ENCODE data around the gene SLC34A3. TPM values are rescaled to one million over a fixed set of nuclear protein-coding genes. Genes with fewer than 3 reads are reported as not detected.

Gene SLC34A3
- total RNA-seq, 1 experiment from 2014 or later = 0.26 TPM

DNA sequence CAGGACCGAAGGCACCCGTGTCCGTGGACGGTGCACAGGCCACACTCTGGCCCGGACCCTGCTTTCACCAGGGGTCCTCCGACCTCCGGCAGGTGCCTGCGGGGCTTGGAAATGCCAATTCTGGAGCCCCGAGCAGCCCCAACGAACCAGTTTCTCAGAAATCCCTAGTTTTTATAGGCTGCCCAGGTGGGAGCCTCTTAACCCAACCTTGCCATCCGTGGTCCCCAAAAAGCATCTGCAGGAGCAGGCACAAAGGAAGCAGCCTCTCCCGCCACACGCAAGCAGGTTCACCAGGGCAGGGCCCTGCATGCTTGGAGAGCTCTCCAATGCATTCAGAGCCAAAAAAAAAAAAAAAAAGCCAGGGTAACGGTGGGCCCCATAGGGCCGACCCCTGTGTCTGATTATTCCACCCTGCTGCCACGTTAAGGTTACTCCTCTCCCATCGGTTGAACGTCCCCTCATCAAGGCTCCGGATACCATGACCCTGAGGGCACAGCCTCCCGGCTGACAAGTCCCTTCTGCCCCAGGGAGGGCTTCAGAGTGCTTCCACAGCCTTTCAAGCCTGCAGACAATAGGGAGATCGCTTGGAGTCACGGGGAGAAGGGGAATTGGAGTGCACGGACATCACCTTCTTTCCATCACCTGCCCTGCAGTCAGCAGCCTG, 29.4 kb upstream of the SLC34A3 start:
- H3K4me3 Mint-ChIP-seq (ENCODE audit: low read depth, unreplicated experiment) = peak overlapping the region; percentile 75
- no peak for DNase-seq
- no peaks in the 10 kb centered on the region for H3K9me3 Mint-ChIP-seq (ENCODE audit: low read depth, unreplicated experiment)
- intact Hi-C loops (cut with micrococcal nuclease; ENCODE audit: unreplicated experiment) = no loop called here
- no peaks in the 10 kb centered on the region for H3K27me3 Mint-ChIP-seq (ENCODE audit: unreplicated experiment)
- peak overlapping the region; percentile 33 for H3K27ac Mint-ChIP-seq (ENCODE audit: unreplicated experiment)
- BruUV-seq (replicated peaks) = no TSS peak
- CTCF ChIA-PET = interaction anchor here (0.6 to 1.0 kb wide), 2 partner anchors 21 to 104 kb away, joined by 3 to 4 read pairs; no protein-coding TSS in a partner anchor
- TF ChIP-seq, protein P1, sequence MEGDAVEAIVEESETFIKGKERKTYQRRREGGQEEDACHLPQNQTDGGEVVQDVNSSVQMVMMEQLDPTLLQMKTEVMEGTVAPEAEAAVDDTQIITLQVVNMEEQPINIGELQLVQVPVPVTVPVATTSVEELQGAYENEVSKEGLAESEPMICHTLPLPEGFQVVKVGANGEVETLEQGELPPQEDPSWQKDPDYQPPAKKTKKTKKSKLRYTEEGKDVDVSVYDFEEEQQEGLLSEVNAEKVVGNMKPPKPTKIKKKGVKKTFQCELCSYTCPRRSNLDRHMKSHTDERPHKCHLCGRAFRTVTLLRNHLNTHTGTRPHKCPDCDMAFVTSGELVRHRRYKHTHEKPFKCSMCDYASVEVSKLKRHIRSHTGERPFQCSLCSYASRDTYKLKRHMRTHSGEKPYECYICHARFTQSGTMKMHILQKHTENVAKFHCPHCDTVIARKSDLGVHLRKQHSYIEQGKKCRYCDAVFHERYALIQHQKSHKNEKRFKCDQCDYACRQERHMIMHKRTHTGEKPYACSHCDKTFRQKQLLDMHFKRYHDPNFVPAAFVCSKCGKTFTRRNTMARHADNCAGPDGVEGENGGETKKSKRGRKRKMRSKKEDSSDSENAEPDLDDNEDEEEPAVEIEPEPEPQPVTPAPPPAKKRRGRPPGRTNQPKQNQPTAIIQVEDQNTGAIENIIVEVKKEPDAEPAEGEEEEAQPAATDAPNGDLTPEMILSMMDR (IDR thresholded peaks at IDR 0.05; ENCODE audit: unreplicated experiment) = no peak
- peaks cover 60% of the 10 kb centered on the region for H3K36me3 Mint-ChIP-seq (ENCODE audit: insufficient read depth, unreplicated experiment)
- peaks cover 19% of the 10 kb centered on the region for H3K4me1 Mint-ChIP-seq (ENCODE audit: low read depth, unreplicated experiment)

DNA sequence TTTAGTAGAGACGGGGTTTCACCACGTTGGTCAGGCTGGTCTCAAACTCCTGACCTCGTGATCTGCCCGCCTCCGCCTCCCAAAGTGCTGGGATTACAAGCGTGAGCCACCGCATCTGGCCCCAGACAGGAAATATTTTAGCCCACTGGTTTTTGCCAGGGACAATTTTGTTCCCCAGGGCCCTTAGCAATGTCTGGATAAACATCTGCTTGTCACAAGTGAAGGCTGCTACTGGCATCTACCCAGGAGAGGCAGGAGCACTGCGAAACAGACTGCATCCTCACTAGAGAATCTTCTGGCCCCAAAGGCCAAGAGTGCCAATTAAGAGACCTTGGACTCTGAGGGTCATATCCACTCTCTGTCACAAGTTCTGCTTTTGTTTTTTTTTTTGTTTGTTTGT, 27.7 kb upstream of the SLC34A3 start:
- intact Hi-C loops (cut with micrococcal nuclease; ENCODE audit: unreplicated experiment) = no loop called here
- no peaks in the 10 kb centered on the region for H3K9me3 Mint-ChIP-seq (ENCODE audit: low read depth, unreplicated experiment)
- CTCF ChIA-PET = no interaction called here
- peaks cover 24% of the 10 kb centered on the region for H3K4me1 Mint-ChIP-seq (ENCODE audit: low read depth, unreplicated experiment)
- no TSS peak for BruUV-seq (replicated peaks)
- no peaks in the 10 kb centered on the region for H3K27me3 Mint-ChIP-seq (ENCODE audit: unreplicated experiment)
- no peak overlapping the region for H3K27ac Mint-ChIP-seq (ENCODE audit: unreplicated experiment)
- peaks cover 70% of the 10 kb centered on the region for H3K36me3 Mint-ChIP-seq (ENCODE audit: insufficient read depth, unreplicated experiment)
- TF ChIP-seq, protein P1 (IDR thresholded peaks at IDR 0.05; ENCODE audit: unreplicated experiment) = no peak
- no peak overlapping the region for H3K4me3 Mint-ChIP-seq (ENCODE audit: low read depth, unreplicated experiment)
- DNase-seq = no peak

DNA sequence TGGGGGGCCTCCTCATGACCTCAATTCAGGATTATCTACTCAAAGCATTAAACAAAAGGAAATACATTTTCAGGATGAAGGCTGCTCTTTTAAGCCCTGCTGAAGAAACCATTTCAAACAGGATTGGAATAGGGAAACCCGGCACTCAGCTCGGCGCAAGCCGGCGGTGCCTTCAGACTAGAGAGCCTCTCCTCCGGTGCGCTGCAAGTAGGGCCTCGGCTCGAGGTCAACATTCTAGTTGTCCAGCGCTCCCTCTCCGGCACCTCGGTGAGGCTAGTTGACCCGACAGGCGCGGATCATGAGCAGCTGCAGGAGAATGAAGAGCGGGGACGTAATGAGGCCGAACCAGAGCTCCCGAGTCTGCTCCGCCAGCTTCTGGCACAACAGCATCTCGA, 26.0 kb upstream of the SLC34A3 start:
- H3K4me1 Mint-ChIP-seq (ENCODE audit: low read depth, unreplicated experiment) = peaks cover 17% of the 10 kb centered on the region
- BruUV-seq (replicated peaks) = no TSS peak
- no peaks in the 10 kb centered on the region for H3K9me3 Mint-ChIP-seq (ENCODE audit: low read depth, unreplicated experiment)
- H3K27ac Mint-ChIP-seq (ENCODE audit: unreplicated experiment) = peak overlapping the region; percentile 84
- peaks cover 53% of the 10 kb centered on the region for H3K36me3 Mint-ChIP-seq (ENCODE audit: insufficient read depth, unreplicated experiment)
- H3K4me3 Mint-ChIP-seq (ENCODE audit: low read depth, unreplicated experiment) = peak overlapping the region; percentile 92
- intact Hi-C loops (cut with micrococcal nuclease; ENCODE audit: unreplicated experiment) = no loop called here
- CTCF ChIA-PET = interaction anchor here (1.1 to 1.5 kb wide), 3 partner anchors 16 to 32 kb away, joined by 3 to 4 read pairs (median 3); partner anchors contain the start of gene RNF224
- DNase-seq = no peak
- no peaks in the 10 kb centered on the region for H3K27me3 Mint-ChIP-seq (ENCODE audit: unreplicated experiment)
- TF ChIP-seq, protein P1 (IDR thresholded peaks at IDR 0.05; ENCODE audit: unreplicated experiment) = no peak

DNA sequence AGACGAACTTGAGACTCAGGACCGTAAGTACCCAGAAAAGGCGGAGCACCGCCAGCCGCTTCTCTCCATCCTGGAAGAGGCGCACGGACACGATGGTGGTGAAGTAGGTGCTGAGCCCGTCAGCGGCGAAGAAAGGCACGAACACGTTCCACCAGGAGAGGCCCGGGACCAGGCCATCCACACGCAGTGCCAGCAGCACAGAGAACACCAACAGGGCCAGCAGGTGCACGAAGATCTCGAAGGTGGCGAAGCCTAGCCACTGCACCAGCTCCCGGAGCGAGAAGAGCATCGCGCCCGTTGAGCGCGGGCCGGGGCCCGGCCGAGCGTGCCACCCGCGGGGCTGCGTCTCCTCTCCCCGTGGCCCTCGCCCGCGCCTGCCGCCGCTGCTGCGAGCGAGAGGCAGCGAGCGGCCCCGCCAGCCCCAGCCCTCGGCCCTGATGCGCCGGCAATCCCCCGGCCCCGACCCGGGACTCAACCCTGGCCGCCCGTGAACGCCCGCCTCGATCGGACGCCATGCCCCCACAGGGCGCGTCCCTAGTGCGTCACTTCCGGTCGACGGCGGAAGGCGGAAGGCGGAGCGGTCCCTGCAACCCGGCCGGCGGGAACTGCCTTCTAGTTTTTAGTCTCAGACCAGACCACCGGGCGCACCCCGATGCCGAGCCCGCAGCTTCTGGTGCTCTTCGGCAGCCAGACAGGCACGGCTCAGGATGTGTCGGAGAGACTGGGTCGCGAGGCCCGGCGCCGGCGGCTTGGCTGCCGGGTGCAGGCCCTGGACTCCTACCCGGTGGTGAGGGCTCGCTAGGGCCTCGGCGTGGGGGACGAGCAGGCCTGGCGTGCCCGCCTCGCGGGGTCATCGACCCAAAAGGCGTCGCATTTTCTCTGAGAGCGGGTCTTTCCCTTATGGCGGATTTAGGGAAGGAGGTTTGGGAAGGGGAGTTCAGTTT, 25.3 kb upstream of the SLC34A3 start, which contains the start of the genes NDOR1 and TMEM203:
NDOR1 (plus strand) TSS at position 575 of the 944 bp plus-strand sequence; CDS start at position 653, 78 bp downstream.
TMEM203 (minus strand) TSS at position 523 of the 944 bp plus-strand sequence; CDS start at position 289, 234 bp downstream.
- Mint-ChIP-seq H3K9me3 (ENCODE audit: low read depth, unreplicated experiment) (no peaks in the 10 kb centered on the region), H3K4me3 (ENCODE audit: low read depth, unreplicated experiment) (peak within 1 kb of the TSS; percentile 92), H3K36me3 (ENCODE audit: insufficient read depth, unreplicated experiment) (peaks cover 49% of the 10 kb centered on the region), H3K4me1 (ENCODE audit: low read depth, unreplicated experiment) (peaks cover 17% of the 10 kb centered on the region), H3K27me3 (ENCODE audit: unreplicated experiment) (no peaks in the 10 kb centered on the region), H3K27ac (ENCODE audit: unreplicated experiment) (peak within 1 kb of the TSS; percentile 84)
- DNase-seq = peak; percentile 87
- TSS peak; percentile 88 for BruUV-seq (replicated peaks)
- CTCF ChIA-PET = interaction anchor here (1.1 to 1.5 kb wide), 3 partner anchors 16 to 32 kb away, joined by 3 to 4 read pairs (median 3); partner anchors contain the start of gene RNF224
- intact Hi-C loops (cut with micrococcal nuclease; ENCODE audit: unreplicated experiment) = no loop called here
- TF ChIP-seq, protein P1 (IDR thresholded peaks at IDR 0.05; ENCODE audit: unreplicated experiment) = no peak
